Astrocyte of the hippocampus (primary cell): Measurements from ENCODE around the gene RPL19.

Source experiments
- DNase-seq: peaks from one replicate; pipeline ENCODE4 v3.0.0; 2011; ENCODE audit warnings: low read depth, low spot score

The RPL19 gene

DNA sequence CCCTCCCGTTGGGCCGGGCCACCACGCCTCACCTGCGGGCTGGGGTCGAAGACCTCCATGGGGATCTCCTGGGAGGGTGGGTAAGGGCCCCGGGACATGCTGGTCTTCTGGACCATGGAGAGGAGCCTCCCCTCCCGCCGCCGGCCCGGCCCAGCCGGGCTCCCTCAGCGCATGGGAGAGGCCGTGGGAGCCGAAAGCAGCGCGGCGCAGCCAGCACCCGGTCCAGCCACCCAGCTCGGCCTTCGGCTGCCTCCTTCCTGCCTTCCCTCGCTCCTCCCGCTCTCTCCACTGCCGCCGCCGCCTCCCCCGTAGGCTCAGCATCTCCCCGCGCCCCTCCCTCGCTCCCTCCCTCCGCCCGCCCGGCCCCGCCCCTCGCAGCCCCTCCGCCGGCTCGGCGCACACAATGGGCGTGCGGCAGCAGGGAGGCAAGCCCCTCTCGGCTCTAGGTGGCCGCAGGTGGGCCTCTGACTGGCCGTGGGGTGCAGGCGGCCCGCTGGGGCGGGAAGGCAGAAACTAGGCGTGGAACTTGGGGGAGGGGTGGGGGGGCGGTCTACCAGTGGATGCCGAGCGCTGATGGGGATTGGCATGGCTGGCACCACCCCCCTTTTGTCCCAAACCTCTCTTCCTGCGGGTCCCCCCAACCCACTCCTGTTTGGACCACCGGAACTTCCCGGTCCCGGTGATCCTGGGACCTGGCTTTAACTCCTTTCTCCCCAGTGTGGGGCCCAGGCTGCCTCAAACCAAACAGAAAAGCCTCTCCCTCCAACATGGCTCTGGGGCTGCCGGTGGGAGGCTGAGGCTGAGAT is 2.5 kb upstream of the RPL19 start, which contains the start of gene CACNB1:
Gene CACNB1 (minus strand): TSS at position 290 of the 806 bp plus-strand sequence. CDS start 174 bp downstream, at position 116.
- DNase-seq: peak; percentile 93

DNA sequence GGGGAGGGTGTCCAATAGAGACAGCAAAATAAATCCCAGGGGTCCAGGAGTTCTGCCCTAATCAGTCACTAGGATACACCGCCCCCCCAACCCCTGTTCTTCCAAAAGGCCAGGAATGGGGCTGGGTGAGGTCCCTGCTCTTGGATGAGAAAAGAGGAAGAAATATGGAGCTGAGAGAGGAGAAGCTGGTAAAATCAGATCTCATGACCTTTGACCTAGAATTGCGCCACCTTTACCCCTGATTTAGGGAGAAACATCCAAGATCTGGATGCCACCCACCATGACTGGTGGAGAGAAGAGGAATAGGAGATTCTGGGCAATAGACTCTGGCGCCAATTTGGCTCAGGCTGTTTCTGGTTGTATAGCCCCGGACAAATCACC is 1.9 kb upstream of the RPL19 start:
- DNase-seq: no peak

DNA sequence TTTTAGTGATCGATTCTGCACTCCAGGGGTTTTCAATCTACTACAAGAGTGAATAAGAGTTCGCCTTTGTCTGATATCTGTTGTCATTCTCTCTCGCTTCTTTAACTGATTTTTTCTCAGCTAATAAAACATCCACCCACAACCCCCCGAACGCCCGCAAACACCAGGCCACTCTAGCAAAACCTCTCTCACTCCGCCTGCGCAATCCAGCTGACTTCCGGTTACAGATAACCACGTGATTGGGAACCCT is 338 bp upstream of the RPL19 start:
- peak; percentile 95 for DNase-seq

DNA sequence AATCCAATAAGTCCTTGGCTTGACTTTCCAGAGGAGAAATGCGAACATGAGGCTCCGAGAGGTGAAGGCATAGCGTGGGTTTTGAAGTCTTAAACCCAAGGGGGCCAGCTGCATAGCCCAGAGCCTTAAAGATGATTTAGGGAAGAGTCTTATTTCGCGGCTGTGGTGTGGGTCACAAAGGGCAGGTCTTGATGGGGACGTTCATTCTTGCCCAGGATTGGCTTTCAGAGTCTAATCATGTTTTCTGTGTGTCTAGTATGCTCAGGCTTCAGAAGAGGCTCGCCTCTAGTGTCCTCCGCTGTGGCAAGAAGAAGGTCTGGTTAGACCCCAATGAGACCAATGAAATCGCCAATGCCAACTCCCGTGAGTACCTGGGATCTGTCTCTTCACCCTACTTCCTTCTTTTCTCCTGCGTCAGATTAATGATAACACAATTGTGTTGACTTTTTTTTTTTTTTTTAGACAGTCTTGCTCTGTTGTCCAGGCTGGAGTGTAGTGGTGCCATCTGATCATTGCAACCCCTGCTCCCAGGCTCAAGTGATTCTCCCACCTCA is 951 bp downstream of the RPL19 start:
- no peak for DNase-seq

DNA sequence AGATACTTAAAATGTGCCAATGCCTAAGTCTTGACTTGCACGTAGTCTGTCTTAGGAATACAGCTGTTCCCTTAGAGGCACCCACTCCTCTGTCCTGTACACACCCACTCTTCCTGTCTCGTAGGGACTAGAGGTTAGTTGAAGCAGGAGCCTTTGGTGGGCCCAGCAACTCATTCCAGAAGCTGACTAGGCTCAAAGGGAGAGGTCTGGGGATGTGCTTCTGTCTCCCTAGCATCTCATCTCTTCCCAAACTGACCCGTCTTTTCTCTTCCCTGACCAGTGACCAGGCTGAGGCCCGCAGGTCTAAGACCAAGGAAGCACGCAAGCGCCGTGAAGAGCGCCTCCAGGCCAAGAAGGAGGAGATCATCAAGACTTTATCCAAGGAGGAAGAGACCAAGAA is 4.2 kb downstream of the RPL19 start:
- DNase-seq: no peak

DNA sequence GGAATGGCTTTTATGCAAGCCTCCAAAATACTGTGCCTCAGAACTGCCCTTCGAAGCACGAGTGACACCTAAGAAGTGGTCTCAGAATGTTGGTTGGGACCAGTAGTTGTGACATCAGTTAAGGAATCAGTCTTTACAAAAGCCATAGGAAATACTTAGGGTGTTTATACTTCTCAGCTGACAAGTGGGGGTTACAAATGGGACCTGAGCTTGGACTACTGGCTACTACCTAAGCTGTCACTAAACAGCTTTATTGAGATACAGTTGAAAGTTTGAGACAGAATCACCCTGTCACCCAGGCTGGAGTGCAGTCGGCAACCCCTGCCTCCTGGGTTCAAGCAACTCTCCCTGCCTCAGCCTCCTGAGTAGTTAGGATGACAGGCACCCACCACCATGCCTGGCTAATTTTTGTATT is 5.0 kb downstream of the RPL19 start:
- DNase-seq: no peak

DNA sequence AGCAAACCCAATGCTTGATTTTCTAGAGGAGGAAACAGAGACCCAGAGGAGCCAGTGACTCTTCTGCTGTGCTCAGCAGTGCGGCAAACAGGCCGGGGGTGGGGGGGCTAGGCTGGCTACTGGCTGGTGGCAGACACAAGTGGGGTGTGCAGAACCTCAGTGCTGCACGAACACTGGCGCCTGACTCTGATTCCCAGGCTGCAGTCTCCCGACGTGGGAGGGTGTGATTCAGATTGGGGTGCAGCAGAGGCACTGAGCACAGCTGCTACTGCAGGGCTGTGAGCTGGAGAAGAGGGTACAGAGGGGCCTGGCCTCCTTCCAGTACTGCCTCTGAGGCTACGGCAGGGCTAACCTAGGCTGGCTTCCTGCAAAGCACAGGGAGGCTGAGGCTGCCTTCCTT is 8.1 kb downstream of the RPL19 start:
- DNase-seq: no peak

DNA sequence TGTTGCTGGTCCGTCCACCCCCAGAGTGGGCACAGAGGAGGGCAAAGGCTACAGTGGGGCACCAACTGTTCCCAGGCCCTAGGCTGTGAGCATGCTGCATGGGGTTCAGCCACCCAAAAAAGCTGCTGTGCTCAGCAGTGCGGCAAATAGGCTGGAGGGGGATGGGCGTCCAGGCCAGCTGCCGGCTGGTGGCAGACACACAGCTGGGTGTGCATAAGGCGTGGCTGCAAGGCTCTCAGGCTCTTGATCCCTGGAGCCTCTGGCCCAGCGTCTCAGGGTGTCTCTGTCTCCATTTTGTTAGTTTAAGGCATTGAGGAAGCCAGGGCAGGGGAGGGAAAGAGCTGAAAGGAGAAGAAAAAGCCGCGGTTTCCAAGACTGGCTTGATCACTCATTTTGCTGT is 8.8 kb downstream of the RPL19 start:
- DNase-seq: no peak

DNA sequence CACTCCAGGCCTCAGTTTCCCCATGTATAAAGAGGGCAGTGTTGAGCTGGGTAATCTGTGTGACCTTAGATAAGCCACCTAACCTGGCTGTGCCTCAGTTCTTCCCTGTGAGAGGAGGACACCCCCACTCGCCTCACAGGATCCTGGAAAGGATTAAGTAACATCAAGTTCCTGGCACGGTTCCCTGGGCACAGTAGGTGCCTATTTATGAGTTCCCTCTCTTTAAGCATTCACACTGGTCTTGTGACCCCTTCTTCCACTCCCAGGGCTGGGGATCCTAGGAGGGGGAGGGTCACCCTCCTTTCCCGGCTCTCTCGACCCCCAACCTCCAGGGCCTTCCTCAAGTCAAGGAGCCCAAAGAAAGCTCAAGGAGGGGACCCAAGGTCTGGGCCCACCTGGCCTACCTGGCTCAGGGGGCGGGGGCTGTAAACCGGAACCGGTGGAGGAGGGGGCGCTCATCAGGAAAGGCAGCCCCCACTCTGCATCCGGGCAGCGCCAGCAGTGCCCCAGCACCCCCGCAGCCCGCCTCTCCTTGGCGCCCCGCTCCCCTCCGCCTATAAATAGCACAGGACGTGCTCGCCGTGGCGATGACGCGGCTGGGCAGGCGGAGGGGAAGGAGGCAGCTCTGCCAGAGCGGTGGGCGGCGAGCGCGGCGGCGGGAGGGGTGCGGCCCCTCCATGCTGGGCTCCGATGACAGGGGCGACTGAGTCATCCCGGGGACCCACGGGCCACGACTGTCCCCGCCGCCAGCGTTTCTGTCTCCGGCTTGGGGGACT is 9.4 kb downstream of the RPL19 start:
- peak; percentile 80 for DNase-seq

DNA sequence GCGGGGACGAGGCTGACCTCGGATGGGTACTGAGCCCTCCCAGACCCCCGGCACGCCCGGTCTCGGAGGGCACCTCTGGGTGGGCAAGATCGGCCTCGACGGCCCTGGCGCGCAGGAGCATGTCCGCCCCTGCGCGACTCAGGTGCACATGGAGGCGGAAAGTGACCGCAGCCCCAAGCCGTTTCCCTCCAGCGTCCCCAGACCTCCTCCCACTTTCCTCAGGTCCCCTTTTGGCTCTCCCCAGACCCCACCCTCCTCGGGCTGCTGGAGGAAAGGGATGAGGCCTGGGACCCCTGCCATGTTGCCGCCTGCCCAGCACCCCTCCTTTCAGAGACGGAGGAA is 10.0 kb downstream of the RPL19 start:
- DNase-seq: no peak

DNA sequence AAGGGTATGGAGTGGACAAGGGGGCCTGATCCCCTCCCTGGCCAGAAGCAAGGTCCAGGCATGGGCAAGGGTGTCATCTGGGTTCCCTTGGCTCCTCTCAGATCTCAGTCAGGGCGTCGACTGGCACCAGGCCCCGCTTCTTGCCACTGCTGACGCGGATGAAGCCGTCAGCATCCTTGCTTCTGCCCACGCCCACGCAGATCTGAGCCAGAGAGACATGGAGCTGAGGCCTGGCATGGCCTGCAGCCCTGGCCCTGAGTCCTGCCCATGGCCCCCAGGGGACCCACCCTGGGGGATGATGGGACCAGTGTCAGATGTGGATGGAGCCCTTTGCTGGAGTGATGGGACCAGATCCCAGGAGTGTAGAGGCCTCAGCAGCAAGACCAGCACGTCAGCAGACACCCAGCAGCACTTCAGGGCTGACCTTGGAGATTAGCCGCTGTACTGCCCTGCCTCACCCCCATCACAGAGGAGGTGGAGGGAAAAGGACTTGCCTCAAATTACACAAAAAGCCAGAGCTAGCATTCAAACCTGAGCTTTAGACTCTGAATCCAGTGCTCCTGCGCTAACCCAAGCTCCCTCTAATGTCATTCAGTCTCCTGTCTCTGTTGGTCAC is 12.2 kb downstream of the RPL19 start:
- DNase-seq: no peak

DNA sequence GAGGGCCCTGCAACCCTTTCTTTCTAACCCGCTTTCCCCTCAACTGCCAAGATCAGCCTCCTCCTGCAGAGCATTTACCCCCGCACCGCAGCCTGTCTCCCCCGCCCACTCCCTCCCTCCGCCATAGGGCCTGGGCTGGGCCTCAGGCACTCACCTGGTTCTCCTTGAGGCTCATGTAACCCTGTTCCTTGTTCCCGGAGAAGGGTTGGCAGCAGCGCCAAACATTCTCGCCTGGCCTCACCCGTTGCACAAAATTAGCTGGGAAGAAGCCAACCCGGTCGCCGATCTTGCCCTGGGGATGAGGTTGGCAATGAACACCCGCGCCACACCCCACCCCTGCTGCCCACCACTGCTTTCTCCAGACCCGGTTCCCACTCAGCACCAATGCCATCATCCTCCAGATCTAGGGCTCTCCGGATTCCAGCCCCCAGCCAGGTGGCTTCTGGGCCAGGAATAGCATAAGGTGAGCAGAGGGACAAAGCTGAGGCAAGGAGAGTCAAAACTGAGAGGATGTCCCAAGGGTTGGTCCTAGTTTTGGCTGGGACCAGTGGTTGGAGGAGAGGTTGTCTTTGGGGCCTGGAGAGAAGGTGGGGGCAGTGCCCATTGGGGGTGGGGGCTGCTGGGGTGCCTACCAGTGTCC is 12.9 kb downstream of the RPL19 start:
- no peak for DNase-seq

DNA sequence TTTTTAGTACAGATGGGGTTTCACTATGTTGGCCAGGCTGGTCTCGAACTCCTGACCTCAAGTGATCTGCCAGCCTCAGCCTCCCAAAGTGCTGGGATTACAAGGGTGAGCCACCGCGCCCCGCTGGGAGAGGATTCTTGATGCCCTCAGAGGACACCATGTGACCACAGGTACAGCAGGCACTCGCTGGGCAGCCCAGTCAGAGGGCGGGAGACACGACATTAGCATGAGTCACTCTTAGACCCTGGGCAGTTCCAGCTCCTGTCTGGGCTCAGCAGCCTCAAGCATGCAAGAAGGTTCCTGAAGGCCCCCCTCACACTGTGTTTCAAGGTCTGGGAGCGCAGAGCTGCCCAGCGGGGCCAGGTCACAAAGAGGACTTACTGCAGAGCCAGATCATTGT is 13.8 kb downstream of the RPL19 start:
- DNase-seq: peak; percentile 69

DNA sequence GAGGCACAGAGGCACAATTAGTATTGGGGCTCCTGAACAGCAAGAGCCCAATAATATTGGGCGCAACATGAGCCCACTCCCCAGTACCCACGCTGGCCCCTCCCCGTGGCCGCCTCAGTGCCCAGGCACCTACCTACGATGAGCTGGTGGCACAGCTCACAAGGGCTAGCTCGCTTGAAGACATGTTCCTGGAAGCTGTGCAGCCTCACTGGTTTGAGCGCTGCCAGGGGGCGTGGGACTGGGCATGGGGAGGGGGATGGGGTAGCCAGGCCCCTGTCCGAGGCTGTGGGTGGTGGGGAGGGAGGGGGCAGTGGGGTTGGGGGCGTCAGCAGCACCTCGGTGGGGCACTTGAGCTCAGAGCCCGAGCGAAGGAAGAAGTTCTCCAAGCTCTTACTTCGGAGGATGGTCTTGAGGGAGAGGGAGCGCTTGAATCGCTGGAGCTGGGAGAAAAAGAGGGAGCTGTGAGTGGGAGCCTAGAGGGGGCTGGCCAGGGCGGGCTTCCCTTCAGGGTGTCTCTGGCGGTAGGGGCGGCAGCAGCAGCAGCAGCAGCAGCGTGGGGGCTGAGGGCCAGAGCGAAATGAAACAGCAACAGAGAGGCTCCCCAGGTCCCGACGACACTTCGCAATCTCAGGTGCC is 17.8 kb downstream of the RPL19 start:
- no peak for DNase-seq

DNA sequence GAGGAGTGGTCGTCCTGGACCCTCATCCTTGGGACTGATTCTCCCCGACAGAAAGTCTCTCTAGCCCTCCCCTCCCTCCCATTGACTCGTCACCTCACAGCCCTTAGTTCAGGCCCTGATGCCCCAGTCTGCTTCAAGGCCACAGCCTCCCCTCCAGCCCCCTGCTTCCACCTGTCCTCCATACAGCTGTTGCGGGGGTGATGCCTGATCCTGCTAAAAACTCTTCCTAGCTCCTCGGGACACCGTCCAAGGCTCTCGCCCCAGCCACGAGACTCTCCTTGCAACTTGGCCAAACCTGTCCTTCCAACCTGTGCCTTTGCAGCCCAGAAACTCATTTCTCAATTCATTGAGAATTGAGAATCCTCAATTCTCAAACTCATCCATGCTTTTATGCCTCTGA is 18.8 kb downstream of the RPL19 start:
- no peak for DNase-seq

DNA sequence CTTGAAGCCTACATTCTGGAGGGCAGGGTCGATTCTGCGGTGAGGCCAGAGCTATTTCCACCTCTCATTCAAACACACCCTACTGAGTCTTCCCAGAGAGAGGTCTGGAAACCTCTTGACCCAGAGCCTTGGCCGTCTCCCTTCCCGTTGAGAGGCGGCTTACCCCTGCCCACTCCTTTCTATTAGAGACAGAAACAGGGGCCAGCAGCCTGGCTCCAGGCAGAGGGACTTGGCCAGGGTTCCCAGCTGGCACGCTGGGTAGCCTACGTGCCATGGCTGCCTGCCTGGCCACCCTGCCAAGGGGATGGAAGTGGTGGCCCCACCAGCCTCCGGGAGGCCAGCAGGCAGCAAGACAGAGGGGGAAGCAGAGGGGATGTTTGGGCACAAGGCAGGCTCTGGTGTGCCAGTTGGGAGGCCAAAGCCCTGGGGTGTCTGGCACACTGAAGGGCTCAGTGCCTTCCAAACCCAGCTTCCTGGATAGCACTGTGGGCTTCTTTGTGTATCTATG is 19.6 kb downstream of the RPL19 start:
- no peak for DNase-seq

DNA sequence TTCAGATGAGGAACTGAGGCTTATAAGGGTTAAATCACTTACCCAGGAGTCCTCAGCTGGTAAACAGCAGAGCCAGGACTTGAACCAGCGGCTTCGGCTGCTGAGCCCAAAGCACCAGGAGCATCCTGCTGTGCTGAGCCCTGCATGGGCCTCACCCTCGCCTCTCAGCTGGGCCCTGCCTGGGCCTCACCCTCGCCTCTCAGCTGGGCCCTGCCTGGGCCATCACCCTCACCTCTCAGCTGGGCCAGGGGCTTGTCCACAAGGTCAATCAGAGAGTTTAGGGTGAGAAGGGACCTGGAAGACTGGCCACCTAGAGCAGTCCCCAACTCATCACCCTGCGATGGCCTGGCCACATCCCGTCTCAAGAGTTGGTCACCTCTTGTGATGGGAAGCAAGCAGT is 21.5 kb downstream of the RPL19 start:
- no peak for DNase-seq

DNA sequence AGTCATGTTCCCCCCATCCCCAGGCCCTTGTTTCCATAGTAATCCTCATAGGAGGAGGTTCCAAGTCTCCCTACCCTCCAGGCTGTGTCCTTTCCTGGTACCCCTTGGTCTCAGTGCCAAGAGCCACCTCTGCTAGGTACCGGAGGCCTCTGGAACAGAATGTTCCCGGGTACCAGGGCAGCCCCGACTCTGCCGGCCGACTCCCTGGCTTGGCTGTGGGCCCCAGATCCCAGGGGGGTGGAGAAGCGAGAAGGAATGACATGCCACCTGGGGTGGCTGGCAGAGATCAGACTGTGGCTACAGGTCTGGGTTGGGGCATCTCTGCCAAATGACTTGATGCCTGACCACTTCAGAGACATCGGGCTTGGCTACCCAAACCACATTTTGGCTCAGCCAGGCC is 22.1 kb downstream of the RPL19 start:
- DNase-seq: no peak

DNA sequence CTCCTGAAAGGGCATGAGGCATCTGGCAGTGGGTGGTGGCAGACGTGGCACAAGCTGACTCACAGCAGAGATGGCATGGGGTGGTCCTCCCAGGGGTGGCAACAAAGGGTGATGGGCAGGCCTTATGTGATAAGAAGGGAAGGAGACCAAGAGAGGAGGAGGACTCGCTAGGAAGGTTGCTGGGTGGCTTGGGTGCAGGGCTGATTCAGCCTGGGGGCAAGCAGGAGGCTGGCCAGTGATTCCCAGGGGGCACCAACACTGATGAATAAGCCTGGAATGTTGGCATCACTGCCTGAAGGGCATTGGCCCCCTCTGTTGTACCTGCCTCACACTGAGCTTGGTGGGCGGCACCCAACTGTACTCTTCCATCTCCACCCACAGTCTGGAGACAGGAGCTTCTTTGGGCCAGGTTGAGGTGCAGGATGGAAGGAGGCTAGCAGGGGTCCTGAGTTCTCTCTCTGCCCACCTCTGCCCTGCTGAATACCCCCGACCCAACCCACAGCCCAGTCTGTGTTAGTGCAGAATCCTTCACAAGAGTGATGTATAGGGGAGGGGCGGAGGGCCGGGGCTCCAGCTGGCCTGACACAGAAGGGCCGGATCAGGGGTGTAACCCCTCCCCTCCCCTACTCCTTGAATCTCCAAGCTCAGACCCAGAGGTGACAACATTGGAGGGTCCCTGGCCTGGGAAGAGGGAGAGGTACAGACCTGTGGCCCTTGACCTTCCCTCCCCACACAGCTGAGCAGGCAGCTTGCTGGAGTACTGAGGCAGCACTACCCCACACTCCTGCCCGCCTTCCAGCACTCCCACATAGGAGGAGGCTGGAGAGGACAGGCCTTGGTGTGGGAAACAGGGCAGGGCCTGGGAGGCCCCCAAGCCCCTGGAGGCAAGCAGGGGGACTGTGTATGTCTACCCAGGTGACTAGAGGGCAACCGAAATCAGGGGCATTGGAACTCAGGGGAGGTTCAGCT is 23.1 kb downstream of the RPL19 start:
- no peak for DNase-seq
